Loucy (cell line): ENCODE results near the gene HOXC11.

Source experiments
- H2AFZ ChIP-seq: fragments of 200-600 bp; sonication (generic); 2 replicates; pipeline ENCODE4 v1.6.0; 2016; ENCODE audit warnings: antibody characterized with exemption, mild to moderate bottlenecking, low read length, moderate library complexity
- H3F3A ChIP-seq: fragments of 200-600 bp; 2 replicates; pipeline ENCODE4 v1.6.0; 2016; ENCODE audit warnings: antibody characterized with exemption, low read depth, mild to moderate bottlenecking
- H3K27me3 ChIP-seq: fragments of 200-600 bp; sonication (generic); 2 replicates; pipeline ENCODE4 v1.6.1; 2014; ENCODE audit warnings: low read length, mild to moderate bottlenecking; ENCODE audit not compliant: insufficient read depth, poor library complexity, severe bottlenecking
- H3K36me3 ChIP-seq: fragments of 200-600 bp; sonication (generic); 2 replicates; pipeline ENCODE4 v1.6.1; 2016; ENCODE audit warnings: low read length; ENCODE audit not compliant: insufficient read depth
- H3K4me1 ChIP-seq: fragments of 200-600 bp; sonication (generic); 2 replicates; pipeline ENCODE4 v1.5.1; 2014; ENCODE audit warnings: low read length, mild to moderate bottlenecking; ENCODE audit not compliant: insufficient read depth, poor library complexity, severe bottlenecking
- H3K4me2 ChIP-seq: fragments of 200-600 bp; sonication (generic); 2 replicates; pipeline ENCODE4 v1.6.0; 2014; ENCODE audit warnings: antibody characterized with exemption, low read length, low read depth, mild to moderate bottlenecking; ENCODE audit not compliant: poor library complexity, severe bottlenecking
- H3K4me3 ChIP-seq: fragments of 200-600 bp; sonication (generic); 2 replicates; pipeline ENCODE4 v1.5.1; 2014; ENCODE audit warnings: low read length, mild to moderate bottlenecking, mixed read lengths; ENCODE audit not compliant: poor library complexity, severe bottlenecking
- H3K79me2 ChIP-seq: fragments of 200-600 bp; sonication (generic); 2 replicates; pipeline ENCODE4 v1.6.1; 2014; ENCODE audit warnings: low read length; ENCODE audit not compliant: insufficient read depth
- H3K9ac ChIP-seq: fragments of 200-600 bp; sonication (generic); 2 replicates; pipeline ENCODE4 v1.6.0; 2014; ENCODE audit warnings: mild to moderate bottlenecking, low read depth, low read length, moderate library complexity; ENCODE audit not compliant: poor library complexity, severe bottlenecking
- H3K9me2 ChIP-seq: fragments of 200-600 bp; sonication (generic); replicated peaks from 2 replicates; pipeline ENCODE4 v1.6.1; 2016; ENCODE audit warnings: low read depth, low read length, mixed read lengths
- H3K9me3 ChIP-seq: fragments of 200-600 bp; sonication (generic); 2 replicates; pipeline ENCODE4 v1.6.1; 2014; ENCODE audit warnings: mild to moderate bottlenecking, antibody characterized with exemption, low read length, low read depth; ENCODE audit not compliant: insufficient read depth
- H4K20me1 ChIP-seq: fragments of 200-600 bp; sonication (generic); 2 replicates; pipeline ENCODE4 v1.6.0; 2014; ENCODE audit warnings: antibody characterized with exemption, low read length, mild to moderate bottlenecking; ENCODE audit not compliant: insufficient read depth, poor library complexity, severe bottlenecking
- CTCF ChIP-seq: fragments of 200-600 bp; sonication (generic); conservative IDR thresholded peaks from 2 replicates; pipeline ENCODE4 v1.5.1; 2014; ENCODE audit warnings: mild to moderate bottlenecking, antibody characterized with exemption, low read length
- EZH2phosphoT487 ChIP-seq: fragments of 200-600 bp; IDR thresholded peaks from 2 replicates; pipeline ENCODE4 v1.6.1; 2018; ENCODE audit warnings: antibody characterized with exemption, mild to moderate bottlenecking, moderate library complexity, borderline replicate concordance

The HOXC11 gene

GRCh38 chr12:54000116-54001114 is 27.5 kb downstream of the HOXC11 start, which contains the start of gene HOXC9:
HOXC9 (plus strand) TSS chr12:54000161; CDS start chr12:54000189, 28 bp downstream.
- Histone ChIP-seq H3K36me3 (no peaks in the 10 kb centered on the region), H3K27me3 (no peaks in the 10 kb centered on the region), H3K4me1 (peaks cover 30% of the 10 kb centered on the region), H3K79me2 (peaks cover 31% of the 10 kb centered on the region), H3F3A (no peaks in the 10 kb centered on the region), H3K9ac (no peak within 1 kb of the TSS), H3K4me2 (no peak within 1 kb of the TSS), H3K4me3 (no peak within 1 kb of the TSS), H2AFZ (no peak within 1 kb of the TSS), H4K20me1 (peaks cover 4% of the 10 kb centered on the region), H3K9me2 (no peaks in the 10 kb centered on the region), H3K9me3 (no peaks in the 10 kb centered on the region)
- TF ChIP-seq CTCF (no peak), EZH2phosphoT487 (no peak)

GRCh38 chr12:54001283-54002187 is 28.6 kb downstream of the HOXC11 start:
- H3K9me3 ChIP-seq, result no peaks in the 10 kb centered on the region
- H3K4me1 ChIP-seq, result peaks cover 28% of the 10 kb centered on the region
- H3F3A ChIP-seq, result no peaks in the 10 kb centered on the region
- no peak overlapping the region for H3K9ac ChIP-seq
- H3K4me2 ChIP-seq, result no peak overlapping the region
- no peak overlapping the region for H3K4me3 ChIP-seq
- no peaks in the 10 kb centered on the region for H3K27me3 ChIP-seq
- TF ChIP-seq EZH2phosphoT487 (no peak), CTCF (no peak)
- no peak overlapping the region for H2AFZ ChIP-seq
- peaks cover 4% of the 10 kb centered on the region for H4K20me1 ChIP-seq
- H3K36me3 ChIP-seq, result no peaks in the 10 kb centered on the region
- peaks cover 20% of the 10 kb centered on the region for H3K79me2 ChIP-seq
- H3K9me2 ChIP-seq, result no peaks in the 10 kb centered on the region

GRCh38 chr12:54002278-54002914 is 29.5 kb downstream of the HOXC11 start:
- H3F3A ChIP-seq, result no peaks in the 10 kb centered on the region
- H3K36me3 ChIP-seq, result no peaks in the 10 kb centered on the region
- H3K27me3 ChIP-seq, result no peaks in the 10 kb centered on the region
- no peak overlapping the region for H3K9ac ChIP-seq
- no peak overlapping the region for H3K4me3 ChIP-seq
- H2AFZ ChIP-seq, result no peak overlapping the region
- peaks cover 19% of the 10 kb centered on the region for H3K4me1 ChIP-seq
- no peak for TF ChIP-seq CTCF
- no peak for TF ChIP-seq EZH2phosphoT487
- no peaks in the 10 kb centered on the region for H3K9me2 ChIP-seq
- peaks cover 4% of the 10 kb centered on the region for H4K20me1 ChIP-seq
- H3K9me3 ChIP-seq, result no peaks in the 10 kb centered on the region
- H3K4me2 ChIP-seq, result no peak overlapping the region
- peaks cover 12% of the 10 kb centered on the region; the same call in 1 of the 2 replicates for H3K79me2 ChIP-seq
